ENCODE data around the gene ITGAE. TPM values are rescaled to one million over a fixed set of nuclear protein-coding genes. Genes with fewer than 3 reads are reported as not detected.

ITGAE gene
- total and polyA plus RNA-seq, 8 donors: 21.0 to 46.1 (median 41.0) TPM

DNA sequence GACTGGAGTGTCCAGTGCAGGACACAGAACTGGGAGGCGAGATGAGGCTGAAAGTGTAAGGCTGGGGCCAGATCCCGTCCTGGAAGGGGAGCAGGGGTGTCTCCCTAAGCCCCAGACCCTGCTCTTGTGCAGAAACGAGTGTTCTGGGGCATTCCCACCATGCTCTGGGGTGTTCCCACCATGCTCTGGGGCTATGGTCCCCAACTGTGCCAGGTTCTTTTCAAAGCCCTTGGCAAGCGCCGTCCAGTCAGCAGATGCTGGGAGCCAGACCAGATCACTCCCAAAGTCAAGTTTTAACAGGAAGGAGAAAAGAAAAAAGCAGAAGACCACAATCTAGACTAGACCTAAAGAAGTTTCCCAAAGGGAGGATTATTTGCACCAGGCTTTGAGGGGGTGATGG is 135.2 kb downstream of the ITGAE start:
- intact Hi-C loops (cut with DNase I): no loop called here

More for the DNA sequence above, 135.2 kb downstream of the ITGAE start:
- DNase-seq (no peak), ATAC-seq (no peak)
- Histone ChIP-seq H3K4me3 (no peak overlapping the region), H3K27me3 (no peaks in the 10 kb centered on the region), H3K4me1 (peaks cover 26 to 40% of the 10 kb centered on the region in 2 donors), H3K9me3 (no peaks in the 10 kb centered on the region), H3K36me3 (peaks cover 0 to 44% of the 10 kb centered on the region in 2 donors), H3K27ac (no peak overlapping the region)
- TF ChIP-seq, protein P1, sequence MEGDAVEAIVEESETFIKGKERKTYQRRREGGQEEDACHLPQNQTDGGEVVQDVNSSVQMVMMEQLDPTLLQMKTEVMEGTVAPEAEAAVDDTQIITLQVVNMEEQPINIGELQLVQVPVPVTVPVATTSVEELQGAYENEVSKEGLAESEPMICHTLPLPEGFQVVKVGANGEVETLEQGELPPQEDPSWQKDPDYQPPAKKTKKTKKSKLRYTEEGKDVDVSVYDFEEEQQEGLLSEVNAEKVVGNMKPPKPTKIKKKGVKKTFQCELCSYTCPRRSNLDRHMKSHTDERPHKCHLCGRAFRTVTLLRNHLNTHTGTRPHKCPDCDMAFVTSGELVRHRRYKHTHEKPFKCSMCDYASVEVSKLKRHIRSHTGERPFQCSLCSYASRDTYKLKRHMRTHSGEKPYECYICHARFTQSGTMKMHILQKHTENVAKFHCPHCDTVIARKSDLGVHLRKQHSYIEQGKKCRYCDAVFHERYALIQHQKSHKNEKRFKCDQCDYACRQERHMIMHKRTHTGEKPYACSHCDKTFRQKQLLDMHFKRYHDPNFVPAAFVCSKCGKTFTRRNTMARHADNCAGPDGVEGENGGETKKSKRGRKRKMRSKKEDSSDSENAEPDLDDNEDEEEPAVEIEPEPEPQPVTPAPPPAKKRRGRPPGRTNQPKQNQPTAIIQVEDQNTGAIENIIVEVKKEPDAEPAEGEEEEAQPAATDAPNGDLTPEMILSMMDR (IDR thresholded peaks at IDR 0.05): no peak

Other genes with a start within 250 kb of the ITGAE start
- under 1 TPM; 0.55 to 0.58 TPM for gene TRPV3, start 243.4 kb downstream of the ITGAE start, total RNA-seq
- 1 to 10 TPM; 1.6 to 4.2 (median 2.2) TPM for gene TRPV3, start 243.4 kb downstream of the ITGAE start, polyA plus RNA-seq (ENCODE audit: insufficient read length in 6 of 6)
- gene TRPV1, start 191.8 kb downstream of the ITGAE start, total RNA-seq: 1 to 10 TPM; 3.3 to 3.7 TPM
- gene TRPV1, start 191.8 kb downstream of the ITGAE start, polyA plus RNA-seq (ENCODE audit: insufficient read length in 6 of 6): 10 to 100 TPM in 3 of 6 donors, 1 to 10 TPM in 3; 9.3 to 11.1 (median 10.0) TPM
- gene SHPK, start 164.9 kb downstream of the ITGAE start, total RNA-seq: 10 to 100 TPM; 11.0 to 13.1 TPM
- 10 to 100 TPM; 10.4 to 16.8 (median 15.0) TPM for gene SHPK, start 164.9 kb downstream of the ITGAE start, polyA plus RNA-seq (ENCODE audit: insufficient read length in 6 of 6)
- gene CTNS, start 164.4 kb downstream of the ITGAE start, total RNA-seq: 10 to 100 TPM; 20.1 to 30.6 TPM
- 10 to 100 TPM in 5 of 6 donors, 1 to 10 TPM in 1; 8.7 to 14.2 (median 12.1) TPM for gene CTNS, start 164.4 kb downstream of the ITGAE start, polyA plus RNA-seq (ENCODE audit: insufficient read length in 6 of 6)
- 100 to 1,000 TPM; 143 to 194 TPM for gene TAX1BP3, start 132.6 kb downstream of the ITGAE start, total RNA-seq
- gene TAX1BP3, start 132.6 kb downstream of the ITGAE start, polyA plus RNA-seq (ENCODE audit: insufficient read length in 6 of 6): 10 to 100 TPM; 65.2 to 98.9 (median 84.7) TPM
- gene EMC6, start 132.4 kb downstream of the ITGAE start, total RNA-seq: 10 to 100 TPM; 33.0 to 37.6 TPM
- 10 to 100 TPM; 15.9 to 26.0 (median 19.0) TPM for gene EMC6, start 132.4 kb downstream of the ITGAE start, polyA plus RNA-seq (ENCODE audit: insufficient read length in 6 of 6)
- gene P2RX5, start 105.0 kb downstream of the ITGAE start, total RNA-seq: 1 to 10 TPM; 1.1 to 2.1 TPM
- gene P2RX5, start 105.0 kb downstream of the ITGAE start, polyA plus RNA-seq (ENCODE audit: insufficient read length in 6 of 6): under 1 TPM; 0.16 to 0.63 (median 0.33) TPM
- gene HASPIN, start 77.3 kb downstream of the ITGAE start, total RNA-seq: 1 to 10 TPM; 1.9 TPM
- 1 to 10 TPM; 2.2 to 4.5 (median 2.8) TPM for gene HASPIN, start 77.3 kb downstream of the ITGAE start, polyA plus RNA-seq (ENCODE audit: insufficient read length in 6 of 6)
- 10 to 100 TPM; 30.6 to 31.8 TPM for gene NCBP3, start 45.1 kb upstream of the ITGAE start, total RNA-seq
- gene NCBP3, start 45.1 kb upstream of the ITGAE start, polyA plus RNA-seq (ENCODE audit: insufficient read length in 6 of 6): 100 to 1,000 TPM in 5 of 6 donors, 10 to 100 TPM in 1; 80.1 to 112 (median 105) TPM
- gene CAMKK1, start 91.9 kb upstream of the ITGAE start, total RNA-seq: 10 to 100 TPM in 1 of 2 donors, 1 to 10 TPM in 1; 3.9 to 13.4 TPM
- 1 to 10 TPM; 2.7 to 4.9 (median 3.8) TPM for gene CAMKK1, start 91.9 kb upstream of the ITGAE start, polyA plus RNA-seq (ENCODE audit: insufficient read length in 6 of 6)
- 10 to 100 TPM in 1 of 2 donors, 1 to 10 TPM in 1; 3.9 to 12.1 TPM for gene P2RX1, start 115.3 kb upstream of the ITGAE start, total RNA-seq
- 1 to 10 TPM; 1.7 to 2.6 (median 2.0) TPM for gene P2RX1, start 115.3 kb upstream of the ITGAE start, polyA plus RNA-seq (ENCODE audit: insufficient read length in 6 of 6)
- 10 to 100 TPM; 12.7 to 53.5 TPM for gene ATP2A3, start 163.2 kb upstream of the ITGAE start, total RNA-seq
- gene ATP2A3, start 163.2 kb upstream of the ITGAE start, polyA plus RNA-seq (ENCODE audit: insufficient read length in 6 of 6): 1 to 10 TPM; 5.8 to 9.8 (median 6.7) TPM